HG03460 (cell line): ENCODE measurements around the gene ENDOV.

Experiments
- ATAC-seq: cut with Tn5 transposase; IDR thresholded peaks from one replicate; pipeline ENCODE4 v1.9.1; 2021; ENCODE audit not compliant: unreplicated experiment

The ENDOV gene

GRCh38 chr17:80464486-80464885, 49.5 kb downstream of the ENDOV start:
- ATAC-seq = no peak

DNA sequence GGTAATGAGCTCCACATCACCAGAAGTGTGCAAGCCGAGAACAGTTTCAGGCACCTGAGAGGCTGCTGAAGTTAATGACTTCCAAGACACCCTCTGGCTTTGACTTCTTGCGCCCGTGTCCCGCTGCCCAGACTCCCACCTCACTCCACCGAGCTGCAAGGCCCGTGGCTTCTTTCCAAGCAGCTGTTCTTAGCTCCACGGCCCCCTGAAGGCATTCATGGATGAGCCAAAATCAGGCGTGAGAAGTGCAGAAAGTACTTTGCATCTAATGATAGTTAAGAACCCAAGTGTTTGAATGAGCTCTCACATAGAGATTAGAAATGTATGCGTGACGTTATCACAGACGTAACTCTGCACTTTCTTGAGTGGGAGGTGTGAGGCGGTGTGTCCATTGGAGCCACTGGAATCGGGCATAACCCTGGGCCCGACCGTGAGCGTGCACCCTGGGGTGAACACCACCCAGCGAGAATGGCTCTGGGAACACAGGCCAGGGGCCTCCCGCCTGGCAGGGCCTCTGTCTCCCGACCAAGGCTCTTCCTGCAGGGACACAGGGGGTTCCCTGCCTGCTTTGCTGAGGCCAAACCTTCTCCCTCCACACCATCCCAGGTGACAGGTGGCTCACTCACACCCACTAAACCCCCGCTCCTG, 50.5 kb downstream of the ENDOV start:
- no peak for ATAC-seq

- ATAC-seq = no peak
Measured at GRCh38 chr17:80466188-80466705, 51.3 kb downstream of the ENDOV start.

DNA sequence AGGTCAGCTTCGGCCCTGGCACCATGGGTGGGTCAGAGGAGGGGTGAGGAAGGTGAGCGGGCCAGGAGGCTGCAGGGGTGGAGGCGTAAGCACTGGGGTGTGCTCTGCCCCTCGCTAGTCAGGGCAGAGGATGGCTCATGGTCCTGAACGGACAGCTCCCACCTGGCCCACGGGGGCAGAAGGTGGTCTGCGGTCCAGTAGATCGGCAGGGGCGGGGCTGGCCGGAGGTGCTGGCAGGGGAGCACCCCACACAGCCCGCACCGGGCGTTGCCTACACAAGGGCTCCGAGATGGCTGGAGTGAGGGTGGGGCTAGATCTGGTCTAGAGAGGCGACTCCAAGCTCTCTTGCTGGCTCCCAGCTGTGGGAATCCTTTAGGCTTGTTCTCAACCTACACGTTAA, 53.3 kb downstream of the ENDOV start:
- no peak for ATAC-seq

GRCh38 chr17:80468781-80469493, 54.0 kb downstream of the ENDOV start:
- no peak for ATAC-seq

DNA sequence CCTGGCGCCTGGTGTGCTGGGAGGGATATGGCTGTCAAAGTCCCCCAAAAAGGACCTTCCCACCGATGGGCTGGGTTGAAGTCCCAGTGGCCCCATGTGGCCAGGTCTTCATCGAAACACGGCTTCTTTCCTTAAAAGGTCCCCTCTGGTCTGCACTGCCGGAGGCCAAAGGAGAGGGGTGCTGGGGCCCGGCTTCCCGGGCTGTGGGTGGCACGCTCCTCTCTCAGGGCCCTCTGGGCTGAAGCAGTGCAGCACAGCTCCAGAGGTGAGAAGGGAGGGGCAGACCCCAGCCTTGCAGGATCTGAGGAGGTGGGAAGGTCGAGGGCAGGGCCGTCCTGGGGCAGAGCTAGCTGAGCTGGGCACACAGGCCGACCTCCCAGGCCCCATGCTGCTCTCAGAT, 54.7 kb downstream of the ENDOV start:
- no peak for ATAC-seq

DNA sequence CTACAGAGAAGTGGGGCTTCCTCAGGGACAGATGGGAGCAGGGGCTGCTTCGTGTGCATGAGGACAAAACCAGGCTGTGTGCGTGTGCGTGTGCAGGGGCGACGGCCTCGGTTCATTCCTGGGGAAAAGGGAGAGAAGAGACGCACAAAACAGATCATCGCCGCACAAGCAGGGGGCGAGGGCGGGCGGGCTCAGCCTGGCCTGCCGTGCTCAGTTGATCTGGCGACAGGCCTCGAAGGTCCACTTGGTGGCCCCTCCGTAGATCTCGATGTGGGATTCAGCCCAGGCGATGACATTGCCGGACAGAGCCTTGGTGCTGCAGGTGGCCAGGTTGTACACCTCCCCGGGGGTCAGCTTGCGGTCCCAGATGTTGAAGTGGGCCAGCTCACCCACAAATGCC, 55.6 kb downstream of the ENDOV start:
- no peak for ATAC-seq

DNA sequence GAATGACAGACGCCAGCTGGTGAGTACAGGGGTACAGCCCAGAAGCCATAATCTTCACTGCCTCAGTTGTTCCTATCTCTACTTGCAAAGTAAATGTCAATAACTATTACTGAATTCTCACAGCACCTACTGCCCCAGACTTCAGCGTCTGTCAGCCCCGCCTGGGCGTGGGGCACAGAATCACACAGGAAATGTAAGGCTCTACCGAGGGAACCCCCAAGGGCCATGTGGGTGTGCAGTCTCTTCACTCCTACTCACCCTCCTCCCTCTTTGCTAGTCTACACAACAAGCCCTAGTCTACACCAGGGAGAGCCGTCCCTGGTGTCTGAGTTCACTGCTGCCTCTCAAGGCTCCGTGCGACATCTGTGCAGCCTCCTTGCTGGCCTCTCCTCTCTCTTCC, 57.0 kb downstream of the ENDOV start:
- ATAC-seq = no peak

GRCh38 chr17:80472996-80473395, 58.0 kb downstream of the ENDOV start:
- ATAC-seq = no peak

- no peak for ATAC-seq
Measured at GRCh38 chr17:80473701-80474100, 58.7 kb downstream of the ENDOV start.

DNA sequence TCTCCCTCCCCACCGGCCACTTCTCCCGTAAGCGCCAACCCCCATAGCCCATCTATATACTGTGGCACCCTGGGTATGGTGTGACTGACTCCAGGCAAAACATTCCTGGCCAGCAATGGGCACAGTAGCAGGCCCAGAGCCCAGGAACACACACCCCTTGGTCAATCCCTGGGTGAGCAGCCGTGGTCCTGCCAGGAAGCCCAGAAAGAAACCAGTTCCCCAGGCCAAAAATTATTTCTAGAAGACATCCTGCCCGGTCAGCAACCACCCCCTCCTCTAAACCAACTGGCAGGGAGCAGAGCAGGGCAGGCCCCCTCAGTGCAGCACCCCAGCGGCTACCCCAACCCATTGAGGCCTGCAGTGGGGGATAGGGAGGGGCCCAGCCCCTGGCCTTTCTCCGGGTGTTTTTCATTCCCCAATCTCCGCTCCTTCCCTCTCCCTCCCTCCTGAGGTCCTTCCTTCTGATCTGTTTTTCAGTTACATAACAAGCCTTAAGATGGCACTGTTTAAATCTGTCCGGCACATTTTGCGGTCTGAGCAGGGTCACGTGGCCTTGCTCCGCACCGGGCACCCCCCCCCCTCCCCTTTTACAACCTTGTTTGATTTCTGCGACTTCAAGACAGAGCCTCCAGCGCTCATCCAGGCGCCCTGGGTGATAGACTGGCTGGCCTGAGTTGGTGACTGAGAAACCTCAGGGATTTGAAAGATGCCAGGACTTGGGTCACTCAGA, 59.4 kb downstream of the ENDOV start:
- ATAC-seq = no peak

DNA sequence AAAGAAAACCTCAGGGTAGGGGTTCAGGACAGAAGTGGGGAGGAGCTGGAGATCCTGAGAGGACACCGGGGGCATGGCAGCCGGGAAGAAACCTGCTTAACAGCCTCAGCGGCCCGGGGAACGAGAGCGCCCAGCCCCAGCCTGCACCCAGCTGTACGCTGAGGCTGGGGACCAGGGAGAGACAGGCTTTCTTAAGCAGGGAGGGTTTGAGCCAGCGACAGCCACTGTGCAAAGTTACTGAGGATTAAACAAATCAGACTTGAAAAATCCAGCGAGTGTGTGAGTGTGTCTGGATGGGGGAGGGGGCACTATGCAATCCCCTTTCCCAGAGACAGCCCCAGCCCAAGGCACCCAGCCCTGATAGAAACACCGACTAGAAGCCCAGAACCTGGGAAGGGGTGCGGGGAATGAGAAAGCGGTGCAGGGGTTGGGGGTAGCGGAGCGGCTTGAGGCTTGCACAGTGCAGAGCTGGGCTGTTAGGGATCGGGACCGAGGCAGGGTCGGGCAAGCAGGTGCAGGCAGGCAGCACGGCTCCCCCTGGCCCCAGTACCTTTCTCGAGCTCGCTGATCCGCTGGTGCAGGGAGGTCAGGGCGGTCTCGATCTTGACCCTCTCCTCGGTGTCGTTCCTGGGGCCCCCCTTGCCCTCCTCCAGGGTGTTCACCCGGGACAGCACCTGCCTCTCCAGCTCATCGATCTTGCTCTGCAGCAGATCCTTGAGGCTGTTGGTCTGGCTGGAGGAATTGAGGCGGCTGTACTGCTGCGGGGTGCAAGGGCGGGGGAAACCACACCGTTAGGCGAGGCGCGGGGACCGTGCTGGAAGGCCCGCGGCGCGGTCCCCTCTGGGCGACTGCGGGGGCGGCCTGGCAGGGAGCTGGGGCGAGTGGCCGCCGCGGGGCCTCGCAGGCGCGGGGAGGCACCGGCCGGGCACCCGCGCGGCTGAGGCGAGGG, 60.3 kb downstream of the ENDOV start:
- no peak for ATAC-seq

DNA sequence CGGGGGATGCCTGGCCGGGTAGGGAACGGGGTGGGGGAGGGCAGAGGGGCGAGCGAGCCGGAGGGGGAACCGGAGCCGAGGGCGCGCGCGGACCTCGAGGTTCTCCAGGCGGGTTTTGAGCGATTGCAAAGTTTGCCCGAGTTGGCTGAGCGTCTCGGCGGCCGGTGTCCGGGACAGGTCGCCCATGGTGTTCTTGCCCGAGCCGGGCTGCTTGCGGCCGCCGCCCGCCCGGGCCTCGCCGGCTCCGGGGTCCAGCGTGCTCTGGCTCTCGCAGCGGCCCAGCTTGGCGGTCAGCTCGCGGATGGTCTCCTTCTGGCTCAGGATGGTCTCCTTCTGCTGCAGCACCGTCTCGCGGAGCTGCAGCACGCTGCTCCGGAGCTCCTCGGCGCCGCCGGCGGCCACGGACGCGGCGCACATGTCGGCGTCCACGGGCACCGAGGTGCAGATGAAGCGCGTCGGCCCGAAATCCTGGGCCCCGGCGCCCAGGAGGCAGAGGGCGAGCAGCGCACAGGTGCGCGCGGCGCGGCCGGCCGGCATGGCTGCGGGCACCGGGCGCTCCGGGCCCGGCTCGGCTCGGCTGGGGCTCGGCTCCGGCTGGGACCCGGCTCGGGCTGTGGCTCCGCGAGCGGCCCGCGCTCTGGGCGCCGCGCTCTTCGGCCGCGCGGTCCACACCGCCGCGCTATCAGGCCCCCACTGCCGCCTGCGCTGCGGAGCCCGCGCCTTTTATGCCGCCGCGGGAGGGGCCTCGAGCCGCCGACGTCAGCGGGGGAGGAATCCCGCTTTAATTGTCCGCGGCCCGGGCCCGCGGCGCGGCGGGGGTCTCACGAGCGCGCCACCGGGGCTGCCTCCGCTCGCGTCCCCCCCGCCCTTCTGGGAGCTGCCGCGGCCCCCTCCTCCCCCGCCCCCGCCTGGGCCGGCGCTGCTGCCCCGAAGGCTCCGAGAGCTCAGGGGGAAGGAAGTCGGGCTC, 61.2 kb downstream of the ENDOV start, which contains the start of gene NPTX1:
Gene NPTX1 (minus strand): TSS at position 698 of the 967 bp plus-strand sequence. CDS start 161 bp downstream, at position 537.
- no peak for ATAC-seq

GRCh38 chr17:80476877-80477646, 62.1 kb downstream of the ENDOV start:
- no peak for ATAC-seq

DNA sequence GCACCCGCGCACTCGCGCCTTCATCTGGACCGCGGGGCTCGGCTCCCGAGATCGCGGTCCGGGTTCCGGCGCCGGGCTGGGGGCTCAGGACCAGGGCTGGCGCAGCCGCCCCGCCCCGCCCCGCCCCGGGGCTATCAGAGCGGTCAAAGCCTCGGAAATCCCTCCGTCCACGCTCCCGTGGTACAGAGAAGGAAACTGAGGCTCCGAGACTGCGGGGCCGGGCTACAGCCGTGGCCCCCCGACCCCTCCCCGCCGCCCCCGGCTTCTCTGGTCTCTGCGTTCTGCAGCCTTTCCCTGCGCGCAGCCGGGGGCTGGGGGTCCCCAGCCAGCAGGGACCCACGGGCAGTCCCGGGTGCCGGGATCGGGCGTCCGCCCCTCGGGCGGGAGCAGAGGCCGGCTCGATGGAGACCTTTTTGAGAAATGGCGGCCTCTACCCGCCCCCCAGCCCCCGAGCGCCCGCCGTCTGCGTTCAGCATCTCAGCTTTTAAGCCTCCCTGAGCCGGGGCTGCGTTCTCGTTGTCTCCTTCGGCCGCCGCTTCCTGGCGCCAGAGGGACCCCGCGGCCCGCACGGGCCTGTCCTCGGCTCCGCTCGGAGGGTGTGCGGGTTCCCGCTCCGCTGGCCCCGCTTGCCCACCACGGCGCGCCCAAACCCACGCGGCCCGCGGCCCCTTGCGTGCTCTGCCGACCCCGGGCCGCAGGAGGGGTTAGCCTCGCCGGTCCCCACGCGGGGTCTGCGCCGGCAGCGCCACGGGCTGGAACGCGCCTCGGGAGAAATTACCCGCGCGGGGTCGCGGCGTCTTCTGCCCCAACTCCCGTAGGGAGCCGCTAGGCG, 62.9 kb downstream of the ENDOV start:
- no peak for ATAC-seq

DNA sequence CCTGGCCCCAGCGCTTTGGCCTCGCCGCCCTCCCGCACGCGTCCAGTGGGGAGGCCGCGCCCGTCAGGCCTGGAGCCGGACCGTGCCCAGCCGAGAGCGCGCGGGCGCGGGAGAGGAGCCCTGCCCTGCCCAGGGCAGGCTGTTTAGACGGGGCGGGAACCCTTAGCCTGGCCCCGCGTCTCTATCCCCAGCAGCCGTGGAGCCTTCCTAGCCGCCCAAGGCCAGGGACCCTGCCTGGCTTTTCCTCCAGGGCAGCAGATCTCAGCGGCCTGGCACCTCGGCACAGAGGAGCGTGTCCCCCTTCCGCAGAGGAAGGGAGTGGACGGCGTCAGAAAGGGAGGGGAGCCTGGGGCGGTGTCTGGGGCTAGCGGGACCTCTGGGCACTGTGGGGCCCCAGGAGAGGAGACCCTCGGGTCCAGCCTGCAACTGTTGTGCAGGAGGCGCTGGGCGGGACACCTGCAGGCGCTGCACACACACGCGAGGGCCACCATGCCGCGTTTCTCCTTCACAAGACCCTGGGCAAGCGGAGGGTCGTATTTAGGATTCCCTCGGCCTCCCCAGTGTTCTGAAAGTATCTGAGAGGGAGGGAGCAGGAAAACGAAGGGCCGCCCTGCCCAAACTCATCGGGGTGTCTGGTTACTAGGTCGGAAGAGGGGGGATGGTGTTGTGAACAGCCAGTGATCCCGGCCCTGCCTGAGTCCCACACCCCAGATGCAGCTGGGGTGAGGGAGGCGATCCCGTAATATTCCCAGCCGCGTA, 63.7 kb downstream of the ENDOV start:
- no peak for ATAC-seq

- ATAC-seq = no peak
Measured at GRCh38 chr17:80479246-80479566, 64.2 kb downstream of the ENDOV start.
